NCI-H2227 (cell line): ENCODE measurements around the gene PRMT2.
A peak's percentile ranks its signal among the peaks of the same experiment; 100 is the strongest.
"Not testable (repeated sequence)": the region's sequence is repeated elsewhere in the genome, so short reads cannot be mapped to it uniquely, and the experiment has no call there.

ENCODE experiments used
- DNase-seq: peaks from one replicate; lab custom pipeline; 2025; ENCODE audit not compliant: unreplicated experiment; lab: John Stamatoyannopoulos, UW

PRMT2 gene

GRCh38 chr21:46617267-46618051 is 18.0 kb upstream of the PRMT2 start:
- DNase-seq: no peak

- DNase-seq: no peak
These were observed 16.6 kb upstream of the PRMT2 start for GRCh38 chr21:46618738-46619379.

- DNase-seq: no peak
These were observed 15.6 kb upstream of the PRMT2 start for GRCh38 chr21:46619846-46620245.

GRCh38 chr21:46620846-46621245 is 14.6 kb upstream of the PRMT2 start:
- no peak for DNase-seq

- no peak for DNase-seq
These were observed 13.9 kb upstream of the PRMT2 start for GRCh38 chr21:46621457-46622182.

GRCh38 chr21:46622226-46622625 is 13.2 kb upstream of the PRMT2 start:
- DNase-seq: peak; percentile 23

GRCh38 chr21:46624050-46624449 is 11.4 kb upstream of the PRMT2 start:
- no peak for DNase-seq

GRCh38 chr21:46625759-46626158 is 9.7 kb upstream of the PRMT2 start:
- no peak for DNase-seq

GRCh38 chr21:46626536-46626935 is 8.9 kb upstream of the PRMT2 start:
- no peak for DNase-seq

- no peak for DNase-seq
These were observed 8.4 kb upstream of the PRMT2 start for GRCh38 chr21:46626975-46627501.

- no peak for DNase-seq
These were observed 7.7 kb upstream of the PRMT2 start for GRCh38 chr21:46627726-46628125.

GRCh38 chr21:46628868-46629267 is 6.6 kb upstream of the PRMT2 start:
- no peak for DNase-seq

GRCh38 chr21:46630915-46631314 is 4.6 kb upstream of the PRMT2 start:
- not testable (repeated sequence) for DNase-seq

GRCh38 chr21:46633566-46633965 is 1.9 kb upstream of the PRMT2 start:
- DNase-seq: no peak

GRCh38 chr21:46634427-46634826 is 1.0 kb upstream of the PRMT2 start:
- peak; percentile 51 for DNase-seq

GRCh38 chr21:46634966-46635323 is 529 bp upstream of the PRMT2 start:
- DNase-seq: peak; percentile 94

- DNase-seq: no peak
These were observed 673 bp downstream of the PRMT2 start for GRCh38 chr21:46636181-46636512.

GRCh38 chr21:46636550-46637285 is 1.2 kb downstream of the PRMT2 start:
- no peak for DNase-seq

- DNase-seq: no peak
These were observed 2.7 kb downstream of the PRMT2 start for GRCh38 chr21:46637952-46638746.
